B cell (primary cell): Measurements from ENCODE around the gene AHRR. TPM values are rescaled to one million over a fixed set of nuclear protein-coding genes. Genes with fewer than 3 reads are reported as not detected.

Source experiments
- ATAC-seq: fragments of 200-7000 bp; cut with Tn5 transposase; one replicate; pipeline ENCODE4 v1.10.0; 2021; ENCODE audit warnings: low read depth, mild to moderate bottlenecking, moderate number of reproducible peaks, moderate library complexity
- CTCF ChIA-PET: fragments of 350-600 bp; sonication (Branson Sonifier 250); formaldehyde crosslinking; loops from one replicate; lab custom pipeline; 2021; ENCODE audit warnings: antibody characterized with exemption, inconsistent platforms; lab: Charles Lee
- POLR2A ChIA-PET: fragments of 350-600 bp; sonication (Branson Sonifier 250); formaldehyde crosslinking; loops from one replicate; lab custom pipeline; 2021; ENCODE audit warnings: antibody characterized with exemption; lab: Charles Lee
- DNase-seq: peaks from one replicate; pipeline ENCODE4 v3.0.0; 2013
- H2AFZ ChIP-seq: 2 replicates; pipeline ENCODE4 v1.6.1; 2012; ENCODE audit warnings: mild to moderate bottlenecking, low read depth, low read length; ENCODE audit not compliant: insufficient read depth, poor library complexity, severe bottlenecking
- H3K27ac ChIP-seq, 2 donors: 1 replicate in 1 of 2; 2 replicates in 1 of 2; pipeline ENCODE4 v1.5.1; 2012 to 2013; ENCODE audit warnings: low read length in 2 of 2, mild to moderate bottlenecking in 2 of 2, moderate library complexity in 1 of 2
- H3K27me3 ChIP-seq, 4 experiments: fragments of 200-600 bp in 1 of 4; sonication (generic) in 1 of 4; replicated peaks in 1 of 4; 1 replicate in 2 of 4; 2 replicates in 2 of 4; pipeline versions ENCODE4 v1.6.1 to v1.7.0; 2013 to 2016; ENCODE audit warnings: low read length in 3 of 4, mild to moderate bottlenecking in 2 of 4, mixed read lengths in 1 of 4, moderate library complexity in 1 of 4; ENCODE audit not compliant: insufficient read depth in 4 of 4, control insufficient read depth in 3 of 4; ENCODE audit errors: control extremely low read depth in 1 of 4
- H3K36me3 ChIP-seq, 2 experiments: replicated peaks in 1 of 2; 1 replicate in 1 of 2; 2 replicates in 1 of 2; pipeline versions ENCODE4 v1.6.1 to v1.7.1; 2013; ENCODE audit warnings: low read length in 1 of 2; ENCODE audit not compliant: insufficient read depth in 2 of 2, control insufficient read depth in 1 of 2; ENCODE audit errors: control extremely low read depth in 1 of 2, extremely low read depth in 1 of 2
- H3K4me1 ChIP-seq, 2 donors: fragments of 200-600 bp in 1 of 2; sonication (generic) in 1 of 2; 1 replicate in 1 of 2; 2 replicates in 1 of 2; pipeline versions ENCODE4 v1.5.1 to v1.6.1; 2013 to 2017; ENCODE audit warnings: low read length in 2 of 2; ENCODE audit not compliant: control insufficient read depth in 2 of 2, insufficient read depth in 2 of 2
- H3K4me2 ChIP-seq: replicated peaks from 2 replicates; pipeline ENCODE3; 2012; ENCODE audit warnings: mild to moderate bottlenecking, low read depth, low read length; ENCODE audit not compliant: poor library complexity, severe bottlenecking
- H3K4me3 ChIP-seq, 5 experiments: fragments of 200-600 bp in 1 of 5; sonication (generic) in 1 of 5; 1 replicate in 3 of 5; 2 replicates in 2 of 5; pipeline versions ENCODE4 v1.5.1 to v1.7.0; 2011 to 2016; ENCODE audit warnings: low read length in 4 of 5, mild to moderate bottlenecking in 4 of 5, low read depth in 2 of 5, control low read depth in 1 of 5, moderate library complexity in 1 of 5; ENCODE audit not compliant: insufficient read depth in 1 of 5; ENCODE audit errors: control extremely low read depth in 1 of 5, extremely low read depth in 1 of 5
- H3K79me2 ChIP-seq: fragments of 200-600 bp; sonication (generic); one replicate; pipeline ENCODE4 v1.6.0; 2016; ENCODE audit warnings: low read length; ENCODE audit not compliant: control insufficient read depth, insufficient read depth
- H3K9ac ChIP-seq: fragments of 200-600 bp; sonication (generic); 2 replicates; pipeline ENCODE4 v1.6.1; 2017; ENCODE audit warnings: mild to moderate bottlenecking, low read length, moderate library complexity
- H3K9me3 ChIP-seq, 3 donors: one replicate each; pipeline versions ENCODE4 v1.6.1 to v1.7.1; 2013; ENCODE audit warnings: low read length in 2 of 3; ENCODE audit not compliant: control insufficient read depth in 2 of 3, insufficient read depth in 1 of 3; ENCODE audit errors: control extremely low read depth in 1 of 3
- H4K20me1 ChIP-seq: 2 replicates; pipeline ENCODE4 v1.6.0; 2012; ENCODE audit warnings: mild to moderate bottlenecking, low read length; ENCODE audit not compliant: insufficient read depth, control insufficient read depth, poor library complexity, severe bottlenecking
- H3K27ac Mint-ChIP-seq: one replicate; pipeline ENCODE4 v1.8.0; 2021; ENCODE audit warnings: mixed read lengths
- H3K27me3 Mint-ChIP-seq: one replicate; pipeline ENCODE4 v1.8.0; 2021; ENCODE audit warnings: mixed read lengths
- H3K4me1 Mint-ChIP-seq: one replicate; pipeline ENCODE4 v1.8.0; 2021; ENCODE audit warnings: mixed read lengths
- H3K4me3 Mint-ChIP-seq: one replicate; pipeline ENCODE4 v1.8.0; 2021; ENCODE audit warnings: mixed read lengths
- H3K9me3 Mint-ChIP-seq: one replicate; pipeline ENCODE4 v1.8.0; 2022; ENCODE audit warnings: mixed read lengths; ENCODE audit not compliant: insufficient read depth
- CTCF ChIP-seq: fragments of 200-600 bp; IDR thresholded peaks from one replicate; pipeline ENCODE4 v1.8.0; 2022; ENCODE audit warnings: antibody characterized with exemption, mild to moderate bottlenecking
- EZH2 ChIP-seq: IDR thresholded peaks from 2 replicates; pipeline ENCODE4 v1.6.1; 2012; ENCODE audit warnings: borderline replicate concordance, low read depth, mild to moderate bottlenecking, moderate library complexity, low read length; ENCODE audit not compliant: insufficient read depth, poor library complexity, severe bottlenecking
- WGBS: methylation state at CpG from one replicate; pipeline ENCODE4 v1.1.5; 2013; ENCODE audit warnings: missing lambda C conversion rate; ENCODE audit not compliant: insufficient coverage; 5-methylcytosine and 5-hydroxymethylcytosine counted together
- intact Hi-C: fragments of 100-400 bp; cut with micrococcal nuclease; formaldehyde crosslinking; loops from one replicate; pipeline ENCODE4 v1.10.0; 2022
- polyA plus RNA-seq: library from polyadenylated mRNA; depleted of rRNA; stranded (reverse); fragments of >200 nt; gene quantifications from 2 replicates; pipeline ENCODE4 v1.2.3, GENCODE V29; 2012
- total RNA-seq, 2 donors: library from RNA; stranded (reverse); fragments of 120-200 nt in 1 of 2; gene quantifications; 1 replicate in 1 of 2; 2 replicates in 1 of 2; pipeline versions ENCODE4 v1.2.3 to v1.2.4, GENCODE V29; 2013 to 2022

AHRR gene
- total and polyA plus RNA-seq, 2 donors (not counting 1 experiment from before 2014, with no cell fraction given): 0.13 to 1.7 TPM

GRCh38 chr5:353612-354580, 32.4 kb downstream of the AHRR start:
- H3K4me3 Mint-ChIP-seq: no peak overlapping the region
- DNase-seq (no peak), ATAC-seq (no peak)
- H4K20me1 ChIP-seq: no peaks in the 10 kb centered on the region
- no peak overlapping the region for H3K27ac Mint-ChIP-seq
- no peak for TF ChIP-seq EZH2
- TF ChIP-seq CTCF: no peak
- H3K9me3 ChIP-seq: peaks cover 0 to 4% (median 0%) of the 10 kb centered on the region in 3 donors
- intact Hi-C loops: no loop called here
- H3K36me3 ChIP-seq: no peaks in the 10 kb centered on the region
- H3K9ac ChIP-seq: no peak overlapping the region
- no peak overlapping the region for H3K4me3 ChIP-seq
- H3K27me3 ChIP-seq: peaks cover 0 to 13% (median 4%) of the 10 kb centered on the region in 4 experiments
- no peak overlapping the region for H2AFZ ChIP-seq
- ChIA-PET CTCF (no interaction called here), POLR2A (no interaction called here)
- H3K79me2 ChIP-seq: no peaks in the 10 kb centered on the region
- no peaks in the 10 kb centered on the region for H3K9me3 Mint-ChIP-seq
- H3K27me3 Mint-ChIP-seq: peaks cover 20% of the 10 kb centered on the region
- no peak overlapping the region for H3K4me2 ChIP-seq
- H3K27ac ChIP-seq: no peak overlapping the region
- 96% methylated on average over 25 of the region's 30 CpGs for WGBS
- H3K4me1 Mint-ChIP-seq: no peaks in the 10 kb centered on the region
- H3K4me1 ChIP-seq: no peaks in the 10 kb centered on the region
